GM12878 (cell line): ENCODE measurements around the gene NCAM1. TPM values are rescaled to one million over a fixed set of nuclear protein-coding genes. Genes with fewer than 3 reads are reported as not detected.
"Not testable (repeated sequence)": the region's sequence is repeated elsewhere in the genome, so short reads cannot be mapped to it uniquely, and the experiment has no call there.

Experiments used
- ATAC-seq: fragments of 200-7000 bp; cut with Tn5 transposase; 3 replicates; pipeline ENCODE4 v1.9.1; 2020; ENCODE audit warnings: mild to moderate bottlenecking, moderate library complexity
- BruUV-seq: library from RNA; stranded (reverse); fragments of 400-500 nt; replicated peaks from 2 replicates; lab custom pipeline; 2021; lab: Mats Ljungman, UMichigan
- CTCF ChIA-PET: fragments of 300-600 bp; sonication (Branson Sonifier 250); formaldehyde crosslinking; extraction: SDS; loops from one replicate; lab custom pipeline; 2021; ENCODE audit warnings: inconsistent platforms; lab: Yijun Ruan, JAX
- POLR2A ChIA-PET: fragments of 350-600 bp; formaldehyde crosslinking; extraction: SDS; loops from one replicate; lab custom pipeline; 2021; ENCODE audit warnings: inconsistent platforms; lab: Charles Lee
- RAD21 ChIA-PET: fragments of 300-600 bp; sonication (Branson Sonifier 250); formaldehyde crosslinking; loops from one replicate; lab custom pipeline; 2023; ENCODE audit warnings: antibody characterized with exemption; ENCODE audit not compliant: unreplicated experiment; lab: Charles Lee
- SMC1A ChIA-PET: fragments of 300-600 bp; sonication (Branson Sonifier 250); formaldehyde crosslinking; loops from one replicate; lab custom pipeline; 2023; ENCODE audit not compliant: unreplicated experiment, uncharacterized antibody; lab: Charles Lee
- DNase-seq: peaks from one replicate; pipeline ENCODE4 v3.0.0-alpha.2; 2011; ENCODE audit warnings: low read depth, low spot score
- FAIRE-seq: peaks from 3 replicates; lab custom pipeline; 2011; peaks lifted over from hg19 to GRCh38; lab: Jason Lieb, UNC
- H2AFZ ChIP-seq: 2 replicates; pipeline ENCODE4 v1.6.0; 2011; ENCODE audit warnings: low read depth, low read length, control low read depth; ENCODE audit not compliant: control insufficient read depth
- H3K27ac ChIP-seq: 2 replicates; pipeline ENCODE4 v1.5.1; 2011; ENCODE audit warnings: control low read depth; ENCODE audit not compliant: control insufficient read depth, insufficient read depth
- H3K27me3 ChIP-seq, 2 experiments: replicated peaks in 1 of 2; 2 replicates each; pipeline versions ENCODE4 v1.6.0 to v1.6.1; 2011; ENCODE audit warnings: low read length in 1 of 2; ENCODE audit not compliant: control insufficient read depth in 2 of 2, insufficient read depth in 2 of 2
- H3K36me3 ChIP-seq, 2 experiments: 2 replicates each; pipeline ENCODE4 v1.5.1; 2011; ENCODE audit warnings: low read length in 1 of 2; ENCODE audit not compliant: control insufficient read depth in 2 of 2, insufficient read depth in 2 of 2
- H3K4me1 ChIP-seq: 2 replicates; pipeline ENCODE4 v1.6.1; 2011; ENCODE audit warnings: mild to moderate bottlenecking, low read length, moderate library complexity, mixed read lengths; ENCODE audit not compliant: control insufficient read depth, insufficient read depth
- H3K4me2 ChIP-seq: 2 replicates; pipeline ENCODE4 v1.6.0; 2011; ENCODE audit warnings: control low read depth; ENCODE audit not compliant: control insufficient read depth, insufficient read depth
- H3K4me3 ChIP-seq: fragments of 200-600 bp; sonication (generic); 2 replicates; pipeline ENCODE4 v1.5.1; 2016
- H3K79me2 ChIP-seq: 2 replicates; pipeline ENCODE4 v1.6.0; 2011; ENCODE audit warnings: low read length; ENCODE audit not compliant: control insufficient read depth, insufficient read depth
- H3K9ac ChIP-seq: 2 replicates; pipeline ENCODE4 v1.8.0; 2011; ENCODE audit warnings: low read length, control low read depth, mixed read lengths; ENCODE audit not compliant: control insufficient read depth, insufficient read depth
- H3K9me3 ChIP-seq: replicated peaks from 3 replicates; pipeline ENCODE4 v1.5.1; 2011; ENCODE audit warnings: mild to moderate bottlenecking, low read length; ENCODE audit not compliant: control insufficient read depth, insufficient read depth
- H4K20me1 ChIP-seq: 2 replicates; pipeline ENCODE4 v1.6.0; 2011; ENCODE audit not compliant: control insufficient read depth, insufficient read depth
- NFYB ChIP-seq: IDR thresholded peaks from 2 replicates; pipeline ENCODE4 v1.6.1; 2011; ENCODE audit warnings: low read depth, mild to moderate bottlenecking, low read length, improper control_type of control experiment, moderate library complexity; ENCODE audit not compliant: insufficient read depth
- WGBS: methylation state at CpG from one replicate; pipeline ENCODE4 v1.1.6; 2016; ENCODE audit warnings: low lambda C conversion rate; ENCODE audit not compliant: insufficient replicate concordance, insufficient coverage; ENCODE audit errors: missing lambda C conversion rate; 5-methylcytosine and 5-hydroxymethylcytosine counted together
- in situ Hi-C: fragments of 300-500 bp; cut with MboI; formaldehyde crosslinking; loops from 9 replicates; pipeline ENCODE4 v1.14.3; 2018; ENCODE audit warnings: mixed read lengths
- intact Hi-C: fragments of 100-400 bp; cut with micrococcal nuclease; formaldehyde crosslinking; loops from one replicate; pipeline ENCODE4 v1.14.2; 2022; ENCODE audit not compliant: unreplicated experiment
- polyA plus RNA-seq, 11 experiments: library from polyadenylated mRNA; depleted of rRNA in 4 of 11; unstranded in 6 of 11; stranded (reverse) in 5 of 11; fragments of >200 nt; fragmentation: Nextera tagmentation in 4 of 11; fragmentation: Illumina TruSeq in 1 of 11; extraction: Ambion mirVana in 4 of 11; extraction: Trizol in 1 of 11; gene quantifications; 1 replicate in 1 of 11; 2 replicates in 10 of 11; pipeline versions ENCODE4 v1.2.1 to v1.2.3, GENCODE V29; 2011 to 2016; ENCODE audit warnings: inconsistent platforms in 2 of 11, missing spikeins in 2 of 11, low read depth in 1 of 11
- total RNA-seq, 4 experiments: library from RNA; depleted of rRNA in 3 of 4; stranded (reverse); fragments of >200 nt in 3 of 4; fragmentation: Illumina TruSeq in 1 of 4; extraction: Trizol in 1 of 4; gene quantifications; 2 replicates each; pipeline versions ENCODE4 v1.2.1 to v1.2.3, GENCODE V29; 2013 to 2021
- TF ChIP-seq, protein P1 (sequence below): IDR thresholded peaks from 2 replicates; pipeline ENCODE4 v1.6.1; 2011; ENCODE audit warnings: mild to moderate bottlenecking, low read depth, low read length, moderate library complexity; ENCODE audit not compliant: insufficient replicate concordance

Gene NCAM1
- total and polyA plus RNA-seq, 10 of the 15 experiments (the other 5 are each of a cell fraction or from before 2014, with no cell fraction given), result 0.10 to 0.23 (median 0.11) TPM; not detected in 7

DNA sequence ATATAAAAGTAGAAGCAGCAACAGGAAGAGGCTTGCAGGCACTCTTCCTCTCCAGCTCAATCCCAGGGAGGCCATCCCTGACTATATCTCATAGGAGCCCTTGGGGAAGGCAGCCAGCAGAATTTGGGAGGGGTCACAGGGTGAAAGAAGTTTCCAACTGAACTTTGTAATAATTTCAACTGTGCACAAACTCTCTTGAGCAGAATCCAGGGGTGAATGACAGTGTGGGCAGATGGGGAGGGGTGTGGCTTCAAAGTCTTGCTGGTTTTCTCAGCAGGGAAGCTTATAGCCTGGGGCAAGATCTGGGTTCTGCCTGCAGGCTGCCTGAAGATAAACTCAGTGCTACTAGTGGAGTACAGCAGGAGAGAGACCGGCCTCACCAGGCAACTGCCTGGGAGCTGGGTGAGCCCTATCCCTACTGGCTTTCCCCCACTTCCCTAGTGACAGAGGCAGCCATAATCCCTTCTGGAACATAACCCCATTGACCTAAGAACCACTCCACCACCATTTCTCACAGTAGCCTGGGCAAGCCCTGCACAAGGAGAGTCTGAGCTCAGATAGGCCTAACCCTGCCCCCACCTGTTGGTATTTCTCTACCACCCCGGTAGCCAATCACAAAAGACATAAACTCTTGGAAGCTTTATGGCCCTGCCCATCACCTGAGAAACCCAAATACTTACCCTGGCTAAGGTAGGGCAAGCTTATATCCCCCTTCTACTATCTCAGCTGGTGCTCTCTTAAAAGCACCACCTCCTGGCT is 335.4 kb downstream of the NCAM1 start:
- no peak overlapping the region for H3K9ac ChIP-seq
- CTCF ChIA-PET, result interaction anchor here (1.7 to 2.1 kb wide), 2 partner anchors 10 to 16 kb away, joined by 4 to 8 read pairs; no protein-coding TSS in a partner anchor
- ATAC-seq (no peak), FAIRE-seq (no peak), DNase-seq (no peak)
- SMC1A ChIA-PET, result interaction anchor here (0.6 to 1.5 kb wide), 3 partner anchors 18 to 435 kb away, joined by 3 to 4 read pairs (median 3); partner anchors contain the start of gene TTC12
- H3K36me3 ChIP-seq, result no peaks in the 10 kb centered on the region
- H3K4me2 ChIP-seq, result peak overlapping the region; percentile 42; the same call in 1 of the 2 replicates
- POLR2A ChIA-PET, result no interaction called here
- H3K79me2 ChIP-seq, result no peaks in the 10 kb centered on the region
- WGBS, result 61% methylated on average over 2 of the region's 2 CpGs
- H3K4me3 ChIP-seq, result no peak overlapping the region
- TF ChIP-seq, protein P1, sequence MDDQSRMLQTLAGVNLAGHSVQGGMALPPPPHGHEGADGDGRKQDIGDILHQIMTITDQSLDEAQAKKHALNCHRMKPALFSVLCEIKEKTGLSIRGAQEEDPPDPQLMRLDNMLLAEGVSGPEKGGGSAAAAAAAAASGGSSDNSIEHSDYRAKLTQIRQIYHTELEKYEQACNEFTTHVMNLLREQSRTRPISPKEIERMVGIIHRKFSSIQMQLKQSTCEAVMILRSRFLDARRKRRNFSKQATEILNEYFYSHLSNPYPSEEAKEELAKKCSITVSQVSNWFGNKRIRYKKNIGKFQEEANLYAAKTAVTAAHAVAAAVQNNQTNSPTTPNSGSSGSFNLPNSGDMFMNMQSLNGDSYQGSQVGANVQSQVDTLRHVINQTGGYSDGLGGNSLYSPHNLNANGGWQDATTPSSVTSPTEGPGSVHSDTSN, result no peak
- TF ChIP-seq NFYB, result no peak
- no peaks in the 10 kb centered on the region for H4K20me1 ChIP-seq
- no TSS peak for BruUV-seq
- in situ Hi-C loops, result no loop called here
- RAD21 ChIA-PET, result interaction anchor here (0.9 kb wide), 1 partner anchor 490 kb away, joined by 3 read pairs; no protein-coding TSS in a partner anchor
- no peaks in the 10 kb centered on the region for H3K9me3 ChIP-seq
- H3K27me3 ChIP-seq, result peaks cover 0 to 2% of the 10 kb centered on the region in 2 experiments; a peak in 1 of 4 replicates
- no peaks in the 10 kb centered on the region for H3K4me1 ChIP-seq
- H3K27ac ChIP-seq, result no peak overlapping the region
- H2AFZ ChIP-seq, result no peak overlapping the region
- intact Hi-C loops, result no loop called here

DNA sequence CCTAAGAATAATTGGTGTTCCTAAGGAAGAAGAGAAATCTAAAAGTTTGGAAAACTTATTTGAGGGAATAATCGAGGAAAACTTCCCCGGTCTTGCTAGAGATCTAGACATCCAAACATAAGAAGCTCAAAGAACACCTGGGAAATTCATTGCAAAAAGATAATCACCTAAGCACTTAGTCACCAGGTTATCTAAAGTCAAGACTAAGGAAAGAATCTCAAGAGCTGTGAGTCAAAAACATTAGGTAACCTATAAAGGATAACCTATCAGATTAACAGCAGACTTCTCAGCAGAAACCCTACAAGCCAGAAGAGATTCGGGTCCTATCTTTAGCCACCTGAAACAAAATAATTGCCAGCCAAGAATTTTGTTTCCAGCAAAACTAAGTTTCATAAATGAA is 337.3 kb downstream of the NCAM1 start:
- H3K79me2 ChIP-seq, intact Hi-C loops, H3K9ac ChIP-seq, H3K27me3 ChIP-seq, H3K27ac ChIP-seq, H3K4me3 ChIP-seq, H4K20me1 ChIP-seq, POLR2A ChIA-PET, ATAC-seq, H3K4me1 ChIP-seq, in situ Hi-C loops, FAIRE-seq, H3K9me3 ChIP-seq, BruUV-seq, H2AFZ ChIP-seq, DNase-seq, H3K36me3 ChIP-seq, H3K4me2 ChIP-seq: not testable (repeated sequence)
- SMC1A ChIA-PET, result interaction anchor here (0.7 kb wide), 1 partner anchor 49 kb away, joined by 3 read pairs; no protein-coding TSS in a partner anchor
- RAD21 ChIA-PET, result interaction anchor here (1.4 kb wide), 1 partner anchor 9 kb away, joined by 3 read pairs; no protein-coding TSS in a partner anchor
- CTCF ChIA-PET, result interaction anchor here (0.7 to 1.7 kb wide), 6 partner anchors 9 to 744 kb away, joined by 3 to 6 read pairs (median 4); no protein-coding TSS in a partner anchor
- WGBS, result 38% methylated on average over 3 of the region's 3 CpGs
